LNCaP clone FGC (cell line): ENCODE measurements around the gene CCDC112.

ENCODE experiments used
- DNase-seq: peaks from one replicate; pipeline ENCODE4 v3.0.0-alpha.2; 2011; ENCODE audit warnings: low read depth
- H3K4me3 ChIP-seq: 2 replicates; pipeline ENCODE4 v1.5.1; 2011; ENCODE audit warnings: mild to moderate bottlenecking, low read depth, low read length, control low read depth
- TF ChIP-seq, protein P1 (sequence below): IDR thresholded peaks from 2 replicates; pipeline ENCODE4 v1.5.1; 2012; ENCODE audit warnings: mild to moderate bottlenecking; ENCODE audit not compliant: control insufficient read depth, insufficient read depth; ENCODE audit errors: extremely low read depth

CCDC112 gene

DNA sequence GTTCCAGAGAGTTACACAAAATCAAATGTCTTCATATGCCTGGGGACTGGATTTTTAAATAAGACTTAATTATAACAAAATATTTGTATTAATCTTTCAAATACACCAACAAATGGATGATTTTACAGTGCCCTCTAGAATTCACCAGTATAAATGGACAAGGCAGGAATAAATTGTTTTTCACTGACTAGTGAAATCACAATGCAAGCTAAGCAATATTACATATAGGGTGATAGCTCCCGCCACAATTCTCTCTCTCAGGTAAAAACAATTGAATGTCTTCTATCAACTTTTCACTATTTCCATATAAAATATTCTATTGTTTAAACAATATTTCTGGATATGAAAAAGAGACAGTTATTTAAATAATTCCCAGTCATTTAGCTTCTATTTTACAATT, 8.0 kb upstream of the CCDC112 start:
- H3K4me3 ChIP-seq, result no peak overlapping the region
- DNase-seq, result no peak
- TF ChIP-seq, protein P1, sequence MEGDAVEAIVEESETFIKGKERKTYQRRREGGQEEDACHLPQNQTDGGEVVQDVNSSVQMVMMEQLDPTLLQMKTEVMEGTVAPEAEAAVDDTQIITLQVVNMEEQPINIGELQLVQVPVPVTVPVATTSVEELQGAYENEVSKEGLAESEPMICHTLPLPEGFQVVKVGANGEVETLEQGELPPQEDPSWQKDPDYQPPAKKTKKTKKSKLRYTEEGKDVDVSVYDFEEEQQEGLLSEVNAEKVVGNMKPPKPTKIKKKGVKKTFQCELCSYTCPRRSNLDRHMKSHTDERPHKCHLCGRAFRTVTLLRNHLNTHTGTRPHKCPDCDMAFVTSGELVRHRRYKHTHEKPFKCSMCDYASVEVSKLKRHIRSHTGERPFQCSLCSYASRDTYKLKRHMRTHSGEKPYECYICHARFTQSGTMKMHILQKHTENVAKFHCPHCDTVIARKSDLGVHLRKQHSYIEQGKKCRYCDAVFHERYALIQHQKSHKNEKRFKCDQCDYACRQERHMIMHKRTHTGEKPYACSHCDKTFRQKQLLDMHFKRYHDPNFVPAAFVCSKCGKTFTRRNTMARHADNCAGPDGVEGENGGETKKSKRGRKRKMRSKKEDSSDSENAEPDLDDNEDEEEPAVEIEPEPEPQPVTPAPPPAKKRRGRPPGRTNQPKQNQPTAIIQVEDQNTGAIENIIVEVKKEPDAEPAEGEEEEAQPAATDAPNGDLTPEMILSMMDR, result no peak

DNA sequence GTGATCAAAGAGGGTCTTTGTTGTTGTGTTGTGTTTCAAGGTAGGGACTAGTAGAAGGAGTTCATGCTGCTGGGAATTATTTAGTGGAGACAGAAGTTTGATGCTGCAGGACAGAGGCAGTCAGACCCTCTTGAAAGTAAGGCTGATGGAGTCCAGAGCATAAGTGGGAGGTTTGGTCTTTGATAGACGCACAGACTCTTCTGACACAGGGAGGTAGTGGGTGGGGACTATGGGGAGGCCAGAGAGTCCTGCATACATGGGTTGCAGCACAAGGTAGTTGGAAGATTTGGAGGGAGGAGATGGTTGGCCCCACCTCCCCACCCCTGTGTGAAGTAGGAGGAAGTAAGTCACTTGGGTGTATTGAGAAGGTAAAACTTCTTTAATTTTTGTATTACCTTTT, 2.4 kb upstream of the CCDC112 start:
- H3K4me3 ChIP-seq, result no peak overlapping the region
- no peak for DNase-seq
- TF ChIP-seq, protein P1, result no peak

DNA sequence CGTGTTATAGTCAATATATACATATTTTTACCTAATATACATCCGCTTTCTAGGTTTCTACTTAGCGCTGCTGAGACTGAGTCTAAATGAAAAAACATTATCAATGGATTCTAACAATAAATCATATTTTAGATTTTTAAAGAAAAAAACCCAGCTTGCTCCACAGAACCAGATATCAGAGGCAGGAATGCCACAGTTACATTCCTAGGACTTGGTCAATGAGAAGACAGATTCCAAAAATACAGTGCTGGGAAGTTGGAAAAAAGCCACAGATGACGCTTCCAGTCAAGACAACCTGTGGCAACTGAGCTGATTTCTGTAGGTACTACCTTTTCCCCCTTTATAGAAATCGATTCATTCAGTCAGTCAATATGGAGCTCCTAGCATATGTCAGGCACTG, 577 bp upstream of the CCDC112 start:
- no peak overlapping the region for H3K4me3 ChIP-seq
- TF ChIP-seq, protein P1, result no peak
- DNase-seq, result no peak

DNA sequence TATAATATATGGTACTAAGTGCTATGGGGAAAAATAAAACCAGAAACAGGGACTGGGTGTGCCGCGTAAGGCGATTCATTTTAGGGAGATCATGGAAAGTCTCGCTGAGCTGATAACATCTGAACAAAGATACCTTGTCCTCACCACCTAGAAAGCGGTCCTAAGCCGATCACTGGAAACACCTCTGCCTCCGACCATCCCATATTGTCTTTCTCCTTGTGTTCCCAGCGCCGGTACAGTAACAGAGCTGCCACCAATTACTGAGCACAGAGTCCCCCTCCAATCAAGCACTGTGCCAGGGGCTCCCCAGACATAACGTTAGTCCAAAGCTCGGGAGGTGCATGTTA, 704 bp downstream of the CCDC112 start:
- H3K4me3 ChIP-seq, result peak overlapping the region; percentile 87
- TF ChIP-seq, protein P1, result no peak
- no peak for DNase-seq

DNA sequence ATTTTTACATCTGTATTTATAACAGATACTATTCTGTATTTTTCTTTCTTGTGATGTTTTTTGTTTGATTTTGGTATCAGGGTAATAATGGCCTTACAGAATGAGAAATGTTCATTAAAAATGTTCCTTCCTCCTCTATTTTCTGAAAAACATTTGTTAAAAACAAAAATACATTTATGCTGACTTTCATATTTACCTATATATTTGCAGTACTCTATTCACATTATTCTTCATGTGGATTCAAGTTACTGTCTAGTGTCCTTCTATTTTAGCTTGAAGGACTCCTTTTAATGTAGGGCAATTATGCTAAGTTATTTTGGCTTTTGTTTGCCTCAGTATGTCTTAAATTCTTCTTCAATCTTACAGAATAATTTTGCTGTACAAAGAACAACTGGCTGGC, 5.1 kb downstream of the CCDC112 start:
- TF ChIP-seq, protein P1, result no peak
- DNase-seq, result no peak
- no peak overlapping the region for H3K4me3 ChIP-seq

DNA sequence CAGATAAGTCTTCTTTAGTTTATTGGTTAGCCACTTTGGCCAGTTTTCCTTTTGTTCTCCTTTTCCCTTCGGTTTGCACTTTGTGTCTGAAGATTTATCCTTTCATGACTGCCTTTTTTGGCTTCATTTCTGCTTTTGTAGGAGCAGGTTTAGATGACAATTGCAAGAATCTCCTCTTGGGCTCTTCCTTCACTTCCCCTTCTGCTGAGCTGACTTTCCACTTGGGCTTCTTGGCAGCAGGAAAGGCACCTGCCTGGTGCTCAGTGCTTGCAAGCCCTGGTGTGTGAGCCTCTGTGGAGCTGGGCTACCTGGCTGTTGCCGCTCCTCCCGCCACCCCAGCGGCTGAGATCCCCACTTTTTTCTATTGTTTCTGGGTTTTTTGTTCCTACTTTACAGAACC, 7.3 kb downstream of the CCDC112 start:
- H3K4me3 ChIP-seq, result no peak overlapping the region
- TF ChIP-seq, protein P1, result no peak
- no peak for DNase-seq

DNA sequence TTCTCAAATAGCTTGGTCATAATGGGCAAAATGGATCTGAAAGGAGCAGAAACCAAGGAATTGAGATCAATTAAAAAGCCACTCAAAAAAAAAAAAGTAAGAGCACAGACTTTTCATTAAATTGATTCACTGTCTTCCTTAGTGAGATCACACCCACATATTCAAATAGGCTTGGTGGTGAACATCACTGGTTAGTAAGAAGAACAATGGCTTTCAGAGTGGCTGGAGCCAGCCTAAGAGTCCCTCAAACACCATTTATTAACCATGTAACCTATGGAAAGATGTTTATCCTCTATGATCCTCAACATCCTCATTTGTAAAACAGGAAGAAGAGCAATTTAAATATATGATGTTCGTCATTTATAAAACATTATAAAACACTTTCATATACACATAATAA, 12.4 kb downstream of the CCDC112 start:
- no peak overlapping the region for H3K4me3 ChIP-seq
- TF ChIP-seq, protein P1, result no peak
- no peak for DNase-seq
